Neural crest cell (in vitro differentiated cells): ENCODE measurements around the gene RASSF1. TPM values are rescaled to one million over a fixed set of nuclear protein-coding genes. Genes with fewer than 3 reads are reported as not detected.
A peak's percentile ranks its signal among the peaks of the same experiment; 100 is the strongest.

Experiments
- DNase-seq: peaks from one replicate; pipeline ENCODE4 v3.0.0; 2021; ENCODE audit warnings: low read depth, mixed read lengths, low spot score
- H3K27ac Mint-ChIP-seq: one replicate; pipeline ENCODE4 v1.8.0; 2021; ENCODE audit warnings: mild to moderate bottlenecking, mixed read lengths; ENCODE audit not compliant: unreplicated experiment
- H3K27me3 Mint-ChIP-seq: 2 replicates; pipeline ENCODE4 v1.8.0; 2021; ENCODE audit warnings: low read depth, mild to moderate bottlenecking, mixed read lengths
- H3K36me3 Mint-ChIP-seq: 2 replicates; pipeline ENCODE4 v1.8.0; 2021; ENCODE audit warnings: low read depth, mild to moderate bottlenecking, mixed read lengths
- H3K4me1 Mint-ChIP-seq: 2 replicates; pipeline ENCODE4 v1.8.0; 2021; ENCODE audit warnings: mixed read lengths
- H3K4me3 Mint-ChIP-seq: one replicate; pipeline ENCODE4 v1.8.0; 2021; ENCODE audit warnings: mild to moderate bottlenecking, mixed read lengths
- H3K9me3 Mint-ChIP-seq: 2 replicates; pipeline ENCODE4 v1.8.0; 2021; ENCODE audit warnings: mixed read lengths
- CTCF ChIP-seq: fragments of 200-600 bp; sonication (generic); conservative IDR thresholded peaks from 2 replicates; pipeline ENCODE4 v1.5.0; 2021; ENCODE audit warnings: antibody characterized with exemption, mild to moderate bottlenecking
- total RNA-seq: library from RNA; stranded (reverse); gene quantifications from 2 replicates; pipeline ENCODE4 v1.2.1, GENCODE V29; 2021

The RASSF1 gene
- total RNA-seq, 1 donor from 2014 or later: 15.1 TPM

GRCh38 chr3:50378024-50378423 is 37.4 kb upstream of the RASSF1 start:
- Mint-ChIP-seq H3K27ac (no peak overlapping the region), H3K27me3 (no peaks in the 10 kb centered on the region), H3K4me3 (no peak overlapping the region), H3K9me3 (no peaks in the 10 kb centered on the region), H3K4me1 (peaks cover 12% of the 10 kb centered on the region), H3K36me3 (no peaks in the 10 kb centered on the region)
- no peak for TF ChIP-seq CTCF
- DNase-seq: no peak

- no peaks in the 10 kb centered on the region for H3K27me3 Mint-ChIP-seq
- peak; percentile 21 for TF ChIP-seq CTCF
- H3K36me3 Mint-ChIP-seq: no peaks in the 10 kb centered on the region
- no peaks in the 10 kb centered on the region for H3K9me3 Mint-ChIP-seq
- H3K4me3 Mint-ChIP-seq: no peak overlapping the region
- H3K4me1 Mint-ChIP-seq: peaks cover 25% of the 10 kb centered on the region
- no peak for DNase-seq
- H3K27ac Mint-ChIP-seq: no peak overlapping the region
These were observed 34.8 kb upstream of the RASSF1 start for GRCh38 chr3:50375258-50375931.

- H3K36me3 Mint-ChIP-seq: no peaks in the 10 kb centered on the region
- DNase-seq: no peak
- H3K4me1 Mint-ChIP-seq: peaks cover 25% of the 10 kb centered on the region
- no peak for TF ChIP-seq CTCF
- no peak overlapping the region for H3K4me3 Mint-ChIP-seq
- no peaks in the 10 kb centered on the region for H3K9me3 Mint-ChIP-seq
- no peak overlapping the region for H3K27ac Mint-ChIP-seq
- no peaks in the 10 kb centered on the region for H3K27me3 Mint-ChIP-seq
These were observed 34.0 kb upstream of the RASSF1 start for GRCh38 chr3:50374363-50375257.

- no peaks in the 10 kb centered on the region for H3K27me3 Mint-ChIP-seq
- TF ChIP-seq CTCF: no peak
- no peak overlapping the region for H3K4me3 Mint-ChIP-seq
- no peak for DNase-seq
- H3K36me3 Mint-ChIP-seq: no peaks in the 10 kb centered on the region
- no peak overlapping the region for H3K27ac Mint-ChIP-seq
- H3K9me3 Mint-ChIP-seq: no peaks in the 10 kb centered on the region
- peaks cover 25% of the 10 kb centered on the region for H3K4me1 Mint-ChIP-seq
These were observed 32.8 kb upstream of the RASSF1 start for GRCh38 chr3:50373146-50374051.

GRCh38 chr3:50372349-50372748 is 31.7 kb upstream of the RASSF1 start:
- Mint-ChIP-seq H3K27ac (peak overlapping the region; percentile 93), H3K36me3 (no peaks in the 10 kb centered on the region), H3K4me1 (peaks cover 25% of the 10 kb centered on the region), H3K27me3 (no peaks in the 10 kb centered on the region), H3K9me3 (no peaks in the 10 kb centered on the region), H3K4me3 (no peak overlapping the region)
- TF ChIP-seq CTCF: no peak
- no peak for DNase-seq
